IMR-90 (cell line): ENCODE results near the gene CAPN9. TPM values are rescaled to one million over a fixed set of nuclear protein-coding genes. Genes with fewer than 3 reads are reported as not detected.

ENCODE experiments used
- ATAC-seq: fragments of 200-7000 bp; cut with Tn5 transposase; 2 replicates; pipeline ENCODE4 v1.9.1; 2020; ENCODE audit warnings: low read depth, mild to moderate bottlenecking, moderate library complexity
- BruUV-seq: library from RNA; stranded (reverse); fragments of 400-500 nt; replicated peaks from 2 replicates; lab custom pipeline; 2021; lab: Mats Ljungman, UMichigan
- CTCF ChIA-PET: fragments of 300-600 bp; formaldehyde crosslinking; extraction: SDS; loops from one replicate; lab custom pipeline; 2021; ENCODE audit warnings: antibody characterized with exemption; lab: Yijun Ruan, JAX
- POLR2A ChIA-PET: fragments of 300-600 bp; sonication (Branson Sonifier 250); formaldehyde crosslinking; loops from one replicate; lab custom pipeline; 2022; ENCODE audit warnings: antibody characterized with exemption; ENCODE audit not compliant: unreplicated experiment; lab: Charles Lee
- DNase-seq: peaks from one replicate; pipeline ENCODE4 v3.0.0; 2013
- H2AFZ ChIP-seq: replicated peaks from 2 replicates; pipeline ENCODE3; 2013; ENCODE audit warnings: low read length, mild to moderate bottlenecking; ENCODE audit not compliant: poor library complexity
- H2AK5ac ChIP-seq: 2 replicates; pipeline ENCODE4 v1.6.1; 2013; ENCODE audit warnings: low read depth, low read length, inconsistent platforms
- H2AK9ac ChIP-seq: replicated peaks from 2 replicates; pipeline ENCODE3; 2013; ENCODE audit warnings: mild to moderate bottlenecking, low read depth, low read length, moderate library complexity; ENCODE audit not compliant: poor library complexity
- H2BK120ac ChIP-seq: 2 replicates; pipeline ENCODE4 v1.6.1; 2013; ENCODE audit warnings: low read depth, low read length, inconsistent platforms
- H2BK15ac ChIP-seq: 3 replicates; pipeline ENCODE4 v1.6.1; 2013; ENCODE audit warnings: low read depth, low read length, inconsistent platforms
- H2BK20ac ChIP-seq: 2 replicates; pipeline ENCODE4 v1.6.1; 2013; ENCODE audit warnings: low read depth, mild to moderate bottlenecking, inconsistent platforms, low read length, moderate library complexity
- H2BK5ac ChIP-seq: 2 replicates; pipeline ENCODE4 v1.6.1; 2013; ENCODE audit warnings: mild to moderate bottlenecking, low read depth, low read length, inconsistent platforms; ENCODE audit not compliant: poor library complexity, severe bottlenecking
- H3K14ac ChIP-seq: replicated peaks from 2 replicates; pipeline ENCODE4 v1.6.1; 2013; ENCODE audit warnings: low read depth, low read length, inconsistent platforms
- H3K18ac ChIP-seq: 2 replicates; pipeline ENCODE4 v1.6.1; 2013; ENCODE audit warnings: low read depth, low read length, control low read depth
- H3K23ac ChIP-seq: 2 replicates; pipeline ENCODE4 v1.6.1; 2013; ENCODE audit warnings: low read depth, low read length, inconsistent platforms
- H3K27ac ChIP-seq: 2 replicates; pipeline ENCODE4 v1.5.1; 2013; ENCODE audit warnings: mild to moderate bottlenecking, control low read depth, low read length; ENCODE audit not compliant: insufficient read depth
- H3K27me3 ChIP-seq: 2 replicates; pipeline ENCODE4 v1.6.1; 2013; ENCODE audit warnings: low read length; ENCODE audit not compliant: control insufficient read depth, insufficient read depth
- H3K36me3 ChIP-seq: 2 replicates; pipeline ENCODE4 v1.6.1; 2013; ENCODE audit warnings: low read length, mixed read lengths; ENCODE audit not compliant: control insufficient read depth, insufficient read depth
- H3K4ac ChIP-seq: 2 replicates; pipeline ENCODE4 v1.6.1; 2013; ENCODE audit warnings: low read depth, low read length, inconsistent platforms
- H3K4me1 ChIP-seq: 2 replicates; pipeline ENCODE4 v1.6.1; 2013; ENCODE audit warnings: low read length, mixed read lengths; ENCODE audit not compliant: control insufficient read depth, insufficient read depth
- H3K4me2 ChIP-seq: 2 replicates; pipeline ENCODE4 v1.6.1; 2013; ENCODE audit warnings: low read depth, mild to moderate bottlenecking, control low read depth, low read length, moderate library complexity
- H3K4me3 ChIP-seq: 2 replicates; pipeline ENCODE4 v1.5.1; 2013; ENCODE audit warnings: low read depth, mild to moderate bottlenecking, control low read depth, low read length, moderate library complexity; ENCODE audit not compliant: insufficient read depth
- H3K56ac ChIP-seq: 2 replicates; pipeline ENCODE4 v1.6.1; 2013; ENCODE audit warnings: low read length, inconsistent platforms; ENCODE audit not compliant: insufficient read depth; ENCODE audit errors: extremely low read depth
- H3K79me1 ChIP-seq, 2 experiments: 2 replicates each; pipeline ENCODE4 v1.6.1; 2013; ENCODE audit warnings: low read length in 2 of 2, inconsistent platforms in 1 of 2, low read depth in 1 of 2
- H3K9ac ChIP-seq: 2 replicates; pipeline ENCODE4 v1.6.1; 2013; ENCODE audit warnings: low read depth, low read length, control low read depth
- H3K9me1 ChIP-seq: 2 replicates; pipeline ENCODE4 v1.6.1; 2013; ENCODE audit warnings: low read length, inconsistent platforms; ENCODE audit not compliant: insufficient read depth
- H3K9me3 ChIP-seq: 2 replicates; pipeline ENCODE4 v1.6.1; 2013; ENCODE audit warnings: low read length; ENCODE audit not compliant: control insufficient read depth, insufficient read depth
- H4K20me1 ChIP-seq: 2 replicates; pipeline ENCODE4 v1.6.1; 2013; ENCODE audit warnings: low read length, inconsistent platforms; ENCODE audit not compliant: insufficient read depth
- H4K5ac ChIP-seq: 2 replicates; pipeline ENCODE4 v1.6.1; 2013; ENCODE audit warnings: mild to moderate bottlenecking, low read depth, low read length, control low read depth
- H4K8ac ChIP-seq, 2 experiments: 2 replicates each; pipeline ENCODE4 v1.6.1; 2013; ENCODE audit warnings: low read depth in 2 of 2, low read length in 2 of 2, control low read depth in 1 of 2, inconsistent platforms in 1 of 2
- H4K91ac ChIP-seq: 2 replicates; pipeline ENCODE4 v1.6.1; 2013; ENCODE audit warnings: low read depth, low read length, inconsistent platforms; ENCODE audit not compliant: insufficient read depth
- BHLHE40 ChIP-seq: fragments of 150-350 bp; IDR thresholded peaks from 2 replicates; pipeline ENCODE4 v1.6.1; 2016; ENCODE audit warnings: mild to moderate bottlenecking, low read depth, low read length
- CEBPB ChIP-seq: IDR thresholded peaks from 2 replicates; pipeline ENCODE4 v1.6.1; 2012; ENCODE audit warnings: low read depth, low read length, improper control_type of control experiment
- CHD1 ChIP-seq: IDR thresholded peaks from 2 replicates; pipeline ENCODE4 v1.6.1; 2012; ENCODE audit warnings: low read depth, low read length, improper control_type of control experiment
- CTCF ChIP-seq: conservative IDR thresholded peaks from 2 replicates; pipeline ENCODE4 v1.5.1; 2012; ENCODE audit warnings: mild to moderate bottlenecking, low read depth, low read length, improper control_type of control experiment
- FOS ChIP-seq: fragments of 150-350 bp; IDR thresholded peaks from 2 replicates; pipeline ENCODE4 v1.6.1; 2016; ENCODE audit warnings: low read depth, low read length
- MAFK ChIP-seq: IDR thresholded peaks from 2 replicates; pipeline ENCODE4 v1.6.1; 2012; ENCODE audit warnings: low read depth, low read length, improper control_type of control experiment
- MAZ ChIP-seq: IDR thresholded peaks from 2 replicates; pipeline ENCODE4 v1.6.1; 2012; ENCODE audit warnings: low read depth, mild to moderate bottlenecking, low read length, improper control_type of control experiment, moderate library complexity, borderline replicate concordance
- MXI1 ChIP-seq: IDR thresholded peaks from 2 replicates; pipeline ENCODE4 v1.6.1; 2012; ENCODE audit warnings: low read depth, mild to moderate bottlenecking, low read length, moderate library complexity, borderline replicate concordance
- NFE2L2 ChIP-seq: fragments of 150-350 bp; IDR thresholded peaks from 2 replicates; pipeline ENCODE4 v1.6.1; 2016; ENCODE audit warnings: low read depth, mild to moderate bottlenecking, low read length
- POLR2A ChIP-seq: IDR thresholded peaks from 2 replicates; pipeline ENCODE4 v1.6.1; 2012; ENCODE audit warnings: mild to moderate bottlenecking, low read depth, low read length
- RAD21 ChIP-seq: IDR thresholded peaks from 2 replicates; pipeline ENCODE4 v1.6.1; 2012; ENCODE audit warnings: low read length, improper control_type of control experiment
- RCOR1 ChIP-seq: IDR thresholded peaks from 2 replicates; pipeline ENCODE4 v1.6.1; 2012; ENCODE audit warnings: mild to moderate bottlenecking, low read length, improper control_type of control experiment; ENCODE audit not compliant: insufficient replicate concordance
- RFX5 ChIP-seq: IDR thresholded peaks from 2 replicates; pipeline ENCODE4 v1.8.0; 2012; ENCODE audit warnings: low read depth, mild to moderate bottlenecking, low read length, moderate library complexity
- SMC3 ChIP-seq: fragments of 150-350 bp; IDR thresholded peaks from 2 replicates; pipeline ENCODE4 v1.6.1; 2016; ENCODE audit warnings: low read depth, mild to moderate bottlenecking, antibody characterized with exemption, low read length, moderate library complexity
- USF2 ChIP-seq: fragments of 150-350 bp; IDR thresholded peaks from 2 replicates; pipeline ENCODE4 v1.6.1; 2017; ENCODE audit warnings: mild to moderate bottlenecking, antibody characterized with exemption, low read length, low read depth
- WGBS, 2 experiments: methylation state at CpG; one replicate each; pipeline versions ENCODE4 v1.1.5 to v1.1.7; 2013; ENCODE audit warnings: missing lambda C conversion rate in 2 of 2; ENCODE audit not compliant: insufficient read length in 1 of 2; ENCODE audit errors: extremely low coverage in 2 of 2; 5-methylcytosine and 5-hydroxymethylcytosine counted together
- dilution Hi-C: fragments of 300-500 bp; cut with HindIII; formaldehyde crosslinking; loops from one replicate; pipeline ENCODE4 v1.14.3; 2018; ENCODE audit warnings: low sequenced_read_pairs; ENCODE audit not compliant: unreplicated experiment
- in situ Hi-C: fragments of 300-500 bp; cut with MboI; formaldehyde crosslinking; loops from 3 replicates; pipeline ENCODE4 v1.14.3; 2019; ENCODE audit warnings: low sequenced_read_pairs, inconsistent platforms, mixed read lengths
- intact Hi-C: fragments of 100-400 bp; cut with micrococcal nuclease; formaldehyde crosslinking; loops from 2 replicates; pipeline ENCODE4 v1.10.0; 2022
- polyA plus RNA-seq, 3 experiments: library from polyadenylated mRNA; depleted of rRNA; stranded (reverse); fragments of >200 nt; gene quantifications; 2 replicates each; pipeline ENCODE4 v1.2.3, GENCODE V29; 2012; ENCODE audit warnings: low replicate concordance in 1 of 3
- total RNA-seq: library from RNA; depleted of rRNA; stranded (reverse); fragments of >200 nt; gene quantifications from 2 replicates; pipeline ENCODE4 v1.2.3, GENCODE V29; 2012
- TF ChIP-seq, protein P1 (sequence below): fragments of 150-350 bp; IDR thresholded peaks from 2 replicates; pipeline ENCODE4 v1.6.1; 2016; ENCODE audit warnings: low read depth, mild to moderate bottlenecking, low read length, moderate library complexity, borderline replicate concordance

Gene CAPN9
- total and polyA plus RNA-seq, 2 of the 4 experiments (the other 2 are of a cell fraction) = not detected

GRCh38 chr1:230820568-230820967 lies 73.4 kb downstream of the CAPN9 start:
- Histone ChIP-seq H3K36me3 (no peaks in the 10 kb centered on the region), H2BK20ac (no peak overlapping the region), H2AFZ (no peak overlapping the region), H4K91ac (no peak overlapping the region), H4K5ac (no peak overlapping the region), H2BK120ac (no peak overlapping the region), H2AK5ac (no peak overlapping the region), H3K9me3 (no peaks in the 10 kb centered on the region), H2BK15ac (no peak overlapping the region), H4K20me1 (peaks cover 5% of the 10 kb centered on the region; the same call in 1 of the 2 replicates), H3K9me1 (peaks cover 13% of the 10 kb centered on the region; the same call in 1 of the 2 replicates), H3K56ac (no peak overlapping the region), H3K4me3 (no peak overlapping the region), H2BK5ac (no peak overlapping the region), H4K8ac (no peak overlapping the region), H3K23ac (no peak overlapping the region), H3K79me1 (no peaks in the 10 kb centered on the region; a peak in 1 of 4 replicates), H3K27me3 (no peaks in the 10 kb centered on the region), H3K9ac (no peak overlapping the region), H3K27ac (no peak overlapping the region), H3K4me2 (no peak overlapping the region), H3K18ac (no peak overlapping the region), H3K14ac (no peak overlapping the region), H2AK9ac (no peak overlapping the region), H3K4me1 (peaks cover 9% of the 10 kb centered on the region), H3K4ac (no peak overlapping the region)
- ChIA-PET POLR2A (no interaction called here), CTCF (no interaction called here)
- WGBS, 2 experiments = 61% methylated on average over 2 of the region's 4 CpGs; no CpG with 5 or more reads in 1 of the 2 experiments
- TF ChIP-seq, protein P1, sequence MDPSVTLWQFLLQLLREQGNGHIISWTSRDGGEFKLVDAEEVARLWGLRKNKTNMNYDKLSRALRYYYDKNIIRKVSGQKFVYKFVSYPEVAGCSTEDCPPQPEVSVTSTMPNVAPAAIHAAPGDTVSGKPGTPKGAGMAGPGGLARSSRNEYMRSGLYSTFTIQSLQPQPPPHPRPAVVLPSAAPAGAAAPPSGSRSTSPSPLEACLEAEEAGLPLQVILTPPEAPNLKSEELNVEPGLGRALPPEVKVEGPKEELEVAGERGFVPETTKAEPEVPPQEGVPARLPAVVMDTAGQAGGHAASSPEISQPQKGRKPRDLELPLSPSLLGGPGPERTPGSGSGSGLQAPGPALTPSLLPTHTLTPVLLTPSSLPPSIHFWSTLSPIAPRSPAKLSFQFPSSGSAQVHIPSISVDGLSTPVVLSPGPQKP = no peak
- TF ChIP-seq MAFK (no peak), FOS (no peak), POLR2A (no peak), CTCF (no peak), MXI1 (no peak), MAZ (no peak), SMC3 (no peak), BHLHE40 (no peak), CEBPB (no peak), CHD1 (no peak), RCOR1 (no peak), RAD21 (no peak), USF2 (no peak), NFE2L2 (no peak), RFX5 (no peak)
- intact Hi-C loops (no loop called here), in situ Hi-C loops (no loop called here), dilution Hi-C loops (no loop called here)
- no peak for DNase-seq
- no TSS peak for BruUV-seq
- no peak for ATAC-seq
